GM21723 (cell line): ENCODE data around the gene INTS15.
"Not testable (repeated sequence)": the region's sequence is repeated elsewhere in the genome, so short reads cannot be mapped to it uniquely, and the experiment has no call there.

Experiments used
- ATAC-seq: cut with Tn5 transposase; IDR thresholded peaks from one replicate; pipeline ENCODE4 v1.9.1; 2021; ENCODE audit warnings: mild to moderate bottlenecking, moderate library complexity; ENCODE audit not compliant: unreplicated experiment

The INTS15 gene

DNA sequence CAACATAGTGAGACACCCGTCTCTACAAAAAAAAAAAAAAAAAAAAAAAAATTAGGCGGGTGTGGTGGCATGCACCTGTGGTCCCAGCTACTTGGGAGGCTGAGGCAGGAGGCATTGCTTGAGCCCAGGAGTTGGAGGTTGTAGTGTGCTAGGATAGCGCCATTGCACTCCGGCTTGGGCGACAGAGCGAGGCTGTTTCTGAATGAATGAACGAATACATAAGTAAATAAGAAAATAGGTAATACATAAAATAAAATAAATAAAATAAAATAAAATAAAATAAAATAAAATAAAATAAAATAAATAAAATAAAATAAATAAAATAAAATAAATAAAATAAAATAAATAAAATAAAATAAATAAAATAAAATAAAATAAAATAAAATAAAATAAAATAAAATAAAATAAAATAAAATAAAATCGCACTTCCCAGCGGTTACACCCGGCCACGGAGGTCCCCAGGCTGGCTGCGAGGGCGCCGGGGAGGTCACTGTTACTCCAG, 12.9 kb upstream of the INTS15 start:
- not testable (repeated sequence) for ATAC-seq

DNA sequence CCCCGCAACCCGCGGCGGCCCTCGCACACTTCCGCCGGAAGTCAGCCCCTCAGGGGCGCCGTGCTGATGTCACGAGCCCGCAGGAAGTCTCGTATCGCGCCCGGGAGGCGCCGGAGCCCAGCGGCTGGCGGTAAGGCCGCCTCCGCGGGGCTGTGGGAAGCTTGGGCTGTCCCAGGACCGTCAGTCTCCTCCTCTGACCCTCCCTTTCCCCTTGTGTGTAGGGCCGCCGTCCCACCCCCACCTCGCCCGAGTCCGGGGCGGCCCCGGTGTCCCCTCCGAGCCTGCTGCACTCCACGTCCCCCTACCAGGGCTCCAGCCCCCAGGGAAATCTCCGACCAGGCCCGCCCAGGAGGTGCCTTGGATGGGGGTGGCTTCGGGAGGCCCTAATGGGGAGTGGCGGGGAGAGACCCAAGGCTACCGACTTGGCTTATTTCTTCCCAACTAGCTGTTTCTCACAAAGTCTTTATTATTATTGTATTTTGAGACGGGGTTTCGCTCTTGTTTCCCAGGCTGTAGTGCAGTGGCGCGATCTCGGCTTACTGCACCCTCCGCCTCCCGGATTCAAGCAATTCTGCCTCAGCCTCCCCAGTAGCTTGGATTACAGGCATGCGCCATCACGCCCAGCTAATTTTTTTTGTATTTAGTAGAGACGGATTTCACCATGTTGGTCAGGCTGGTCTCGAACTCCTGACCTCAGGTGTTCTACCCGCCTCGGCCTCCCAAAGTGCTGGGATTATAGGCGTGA, 12.3 kb upstream of the INTS15 start, which contains the start of gene ZDHHC4:
Gene ZDHHC4 (plus strand): TSS at position 86 of the 745 bp plus-strand sequence. CDS start 3,108 bp downstream, outside the sequence.
- ATAC-seq = peak; percentile 95

DNA sequence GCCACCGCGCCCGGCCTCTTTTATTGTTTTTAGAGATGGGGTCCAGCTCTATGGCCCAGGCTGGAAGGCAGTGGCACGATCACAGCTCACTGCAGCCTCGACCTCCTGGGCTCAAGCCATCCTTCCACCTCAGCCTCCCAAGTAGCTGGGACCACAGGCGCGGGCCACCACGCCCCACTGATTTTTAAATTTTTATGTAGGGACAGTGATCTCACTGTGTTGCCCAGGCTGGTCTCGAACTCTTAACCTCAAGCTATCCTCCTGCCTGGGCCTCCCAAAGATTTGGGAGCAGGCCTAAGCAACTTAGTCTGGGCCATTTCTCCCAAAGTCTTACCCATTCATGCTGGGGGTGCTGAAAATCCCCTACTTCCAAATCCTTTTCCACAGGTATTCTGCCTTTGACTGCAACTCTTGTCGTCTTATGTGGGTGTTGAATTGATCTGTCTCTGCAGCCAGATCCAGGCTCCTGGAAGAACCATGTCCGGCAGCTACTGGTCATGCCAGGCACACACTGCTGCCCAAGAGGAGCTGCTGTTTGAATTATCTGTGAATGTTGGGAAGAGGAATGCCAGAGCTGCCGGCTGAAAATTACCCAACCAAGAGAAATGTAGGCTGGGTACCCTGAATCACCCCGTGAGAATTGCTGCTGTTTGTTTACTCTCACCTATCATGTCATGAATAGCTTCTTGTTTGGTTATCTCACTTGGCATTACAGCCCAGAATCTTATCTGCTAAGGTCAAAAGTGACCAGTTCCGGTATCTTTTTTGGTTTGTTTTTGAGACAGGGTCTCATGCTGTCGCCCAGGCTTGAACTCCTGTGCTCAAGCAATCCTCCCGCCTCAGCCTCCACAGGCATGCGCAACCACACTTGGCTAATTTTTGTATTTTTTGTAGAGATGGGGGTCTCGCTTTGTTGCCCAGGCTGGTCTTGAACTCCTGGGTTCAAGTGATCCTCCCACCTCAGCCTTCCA, 11.4 kb upstream of the INTS15 start:
- no peak for ATAC-seq

DNA sequence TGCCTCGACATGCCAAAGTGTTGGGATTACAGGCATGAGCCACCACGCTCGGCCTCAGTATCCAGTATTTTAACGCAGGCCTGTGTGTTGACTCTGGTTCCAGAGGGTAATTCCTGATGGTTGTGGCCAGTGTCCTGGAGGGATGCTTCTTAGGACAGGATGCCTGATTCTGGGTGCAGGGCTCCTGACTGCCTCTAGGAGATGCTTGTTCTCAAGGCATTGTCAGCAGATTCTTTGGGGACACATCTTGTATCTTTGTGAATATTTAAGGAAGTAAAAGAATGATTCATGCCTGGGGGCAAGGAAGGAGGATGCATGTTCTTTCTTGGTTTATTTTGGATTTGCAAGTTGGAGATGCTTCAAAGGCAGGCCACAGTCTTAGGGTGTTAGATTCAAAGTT, 10.4 kb upstream of the INTS15 start:
- ATAC-seq = no peak

DNA sequence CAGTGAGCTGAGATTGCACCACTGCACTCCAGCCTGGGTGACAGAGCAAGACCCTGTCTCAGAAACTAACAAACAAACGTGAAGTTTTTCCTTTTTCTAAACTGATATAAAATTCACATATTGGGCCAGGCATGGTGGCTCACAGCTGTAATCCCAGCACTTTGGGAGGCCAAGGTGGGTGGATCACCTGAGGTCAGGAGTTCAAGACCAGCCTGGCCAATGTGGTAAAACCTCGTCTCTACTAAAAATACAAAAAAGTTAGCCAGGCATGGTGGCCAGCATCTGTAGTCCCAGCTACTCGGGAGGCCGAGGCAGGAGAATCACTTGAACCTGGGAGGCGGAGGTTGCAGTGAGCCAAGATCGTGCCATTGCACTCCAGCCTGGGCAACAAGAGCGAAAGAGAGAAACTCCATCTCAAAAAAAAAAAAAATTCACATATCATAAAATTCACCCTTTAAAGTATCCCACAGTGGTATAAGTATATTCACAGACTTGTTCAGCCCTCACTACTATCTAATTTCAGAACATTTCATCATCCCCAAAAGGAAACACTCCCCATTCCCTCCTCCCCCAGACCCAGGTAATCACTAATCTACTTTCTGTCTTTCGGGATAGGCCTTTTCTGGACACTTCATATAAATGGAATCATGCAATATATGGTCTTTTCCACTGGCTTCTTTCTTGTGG, 3.9 kb upstream of the INTS15 start:
- not testable (repeated sequence) for ATAC-seq

DNA sequence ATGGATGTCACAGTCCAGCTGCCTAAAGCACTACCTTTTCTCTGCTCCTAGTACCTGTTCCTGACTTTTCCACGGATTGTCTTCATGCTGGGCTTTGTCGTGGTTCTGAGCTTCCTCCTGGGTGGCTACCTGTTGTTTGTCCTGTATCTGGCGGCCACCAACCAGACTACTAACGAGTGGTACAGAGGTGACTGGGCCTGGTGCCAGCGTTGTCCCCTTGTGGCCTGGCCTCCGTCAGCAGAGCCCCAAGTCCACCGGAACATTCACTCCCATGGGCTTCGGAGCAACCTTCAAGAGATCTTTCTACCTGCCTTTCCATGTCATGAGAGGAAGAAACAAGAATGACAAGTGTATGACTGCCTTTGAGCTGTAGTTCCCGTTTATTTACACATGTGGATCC, 1.3 kb upstream of the INTS15 start:
- ATAC-seq = no peak

DNA sequence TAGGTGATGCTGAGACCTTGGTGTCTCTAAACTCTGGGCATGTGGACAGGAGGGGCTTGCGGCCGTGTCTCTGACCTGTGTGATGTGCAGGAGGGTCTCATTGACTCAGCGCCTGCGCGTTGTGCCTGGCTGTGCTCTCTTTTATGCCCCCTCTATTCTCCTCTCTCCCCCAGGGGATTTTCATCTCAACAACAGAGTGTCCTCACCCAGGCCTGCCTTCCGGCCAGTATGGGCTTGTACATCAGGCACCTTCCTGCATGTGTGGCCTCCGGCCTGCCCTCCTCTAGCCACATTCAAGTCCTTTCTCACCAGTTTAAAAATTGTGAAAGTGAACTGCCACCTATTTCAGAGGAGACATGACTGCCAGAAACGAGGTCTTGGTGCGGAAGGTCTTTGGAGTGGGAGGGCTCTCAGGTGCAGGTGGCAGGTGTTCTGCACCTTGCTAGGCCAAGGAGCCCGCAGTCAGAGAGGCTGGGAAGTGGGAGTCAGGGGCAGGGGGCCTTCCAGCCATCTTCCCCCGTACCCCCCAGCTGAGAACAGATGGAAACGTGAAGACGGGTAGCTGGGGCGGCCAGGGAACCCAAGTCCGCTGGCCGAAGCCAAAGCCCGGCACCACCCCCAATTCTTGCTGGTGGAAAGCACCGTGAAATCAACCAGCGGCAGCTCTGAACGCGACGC, 531 bp upstream of the INTS15 start:
- peak; percentile 1 for ATAC-seq

DNA sequence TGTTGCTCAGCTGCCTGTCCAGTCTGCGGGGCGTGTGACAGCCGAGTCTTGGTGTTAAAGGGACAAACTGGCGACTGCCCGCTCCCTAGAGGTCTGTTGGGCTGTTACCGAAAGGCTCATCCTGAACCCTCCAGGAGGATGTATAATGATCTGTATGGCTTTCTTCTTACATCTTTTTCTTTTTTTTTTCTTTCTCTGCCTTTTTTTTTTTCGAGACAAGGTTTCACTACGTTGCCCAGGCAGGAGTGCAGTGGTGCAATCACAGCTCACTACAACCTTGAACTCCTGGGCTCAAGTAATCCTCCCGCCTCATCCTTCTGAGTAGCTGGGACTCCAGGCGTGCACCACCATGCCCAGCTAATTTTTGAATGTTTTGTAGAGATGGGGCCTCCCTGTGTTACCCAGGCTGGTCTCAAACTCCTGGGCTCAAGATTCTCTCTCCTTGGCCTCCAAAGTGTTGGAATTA, 857 bp downstream of the INTS15 start:
- no peak for ATAC-seq

DNA sequence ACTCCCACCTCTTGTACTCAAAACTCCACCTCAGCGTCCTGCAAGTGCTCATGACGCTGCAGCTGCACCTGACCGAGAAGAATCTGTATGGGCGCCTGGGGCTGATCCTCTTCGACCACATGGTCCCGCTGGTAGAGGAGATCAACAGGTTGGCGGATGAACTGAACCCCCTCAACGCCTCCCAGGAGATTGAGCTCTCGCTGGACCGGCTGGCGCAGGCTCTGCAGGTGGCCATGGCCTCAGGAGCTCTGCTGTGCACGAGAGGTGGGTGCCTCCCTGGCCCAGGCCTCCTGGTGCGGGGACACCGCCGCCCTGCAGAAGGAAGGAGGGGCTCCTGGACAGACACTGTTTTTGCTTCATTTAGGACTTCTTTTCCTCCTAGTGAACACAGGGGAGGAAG, 10.3 kb downstream of the INTS15 start:
- no peak for ATAC-seq

DNA sequence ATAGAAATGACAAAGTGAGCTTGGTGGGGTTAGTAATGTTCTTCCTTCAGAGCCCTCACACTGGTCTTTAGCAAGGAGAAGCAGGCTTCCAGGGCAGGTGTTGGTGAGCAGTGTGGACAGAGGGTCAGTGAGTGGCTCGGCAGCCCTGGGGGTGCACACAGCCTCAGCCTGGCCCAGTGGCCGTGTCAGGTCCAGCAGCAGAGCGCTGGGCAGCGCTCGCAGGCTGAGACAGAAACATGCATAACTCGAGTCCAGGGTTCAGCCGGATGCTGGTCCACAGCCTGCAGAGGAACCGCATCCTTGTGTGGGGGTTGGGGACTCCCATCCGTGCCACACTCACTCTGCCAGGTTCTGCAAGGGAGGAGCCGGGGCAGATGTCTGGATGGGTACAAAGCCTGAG, 14.6 kb downstream of the INTS15 start:
- ATAC-seq = no peak

DNA sequence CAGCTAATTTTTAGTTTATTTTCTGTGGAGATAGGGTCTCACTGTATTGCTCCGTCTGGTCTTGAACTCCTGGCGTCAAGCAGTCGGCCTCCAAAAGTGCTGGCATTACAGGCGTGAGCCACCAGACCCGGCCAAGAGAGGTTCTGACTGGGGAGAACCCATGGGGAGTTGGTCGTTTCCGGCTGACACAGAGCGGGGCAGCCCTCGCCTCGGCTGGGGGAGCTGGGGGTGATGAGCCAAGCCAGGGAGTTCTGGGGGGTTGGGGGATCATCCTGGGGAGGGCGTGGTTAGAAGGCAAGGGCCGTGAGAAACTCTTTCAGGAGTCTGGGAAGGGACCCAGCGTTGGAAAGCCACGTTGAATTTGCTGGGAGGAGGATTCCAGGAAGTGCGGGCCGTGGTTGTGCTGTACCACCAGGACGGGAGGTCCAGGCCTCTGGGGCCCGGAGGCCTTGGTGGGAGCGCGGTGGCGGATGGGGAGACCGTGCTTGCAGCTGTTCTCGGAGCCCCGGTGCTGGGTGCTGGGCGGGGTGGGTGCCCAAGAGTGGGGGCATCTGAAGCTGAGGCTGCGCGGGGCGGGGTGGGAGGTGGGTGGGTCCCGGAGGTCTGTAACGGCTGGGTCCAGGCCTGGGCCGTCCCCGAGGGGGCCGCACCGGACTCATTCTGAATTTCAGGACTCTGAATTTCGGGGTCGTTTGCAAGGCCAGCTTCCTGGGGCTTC, 17.2 kb downstream of the INTS15 start:
- ATAC-seq = no peak

DNA sequence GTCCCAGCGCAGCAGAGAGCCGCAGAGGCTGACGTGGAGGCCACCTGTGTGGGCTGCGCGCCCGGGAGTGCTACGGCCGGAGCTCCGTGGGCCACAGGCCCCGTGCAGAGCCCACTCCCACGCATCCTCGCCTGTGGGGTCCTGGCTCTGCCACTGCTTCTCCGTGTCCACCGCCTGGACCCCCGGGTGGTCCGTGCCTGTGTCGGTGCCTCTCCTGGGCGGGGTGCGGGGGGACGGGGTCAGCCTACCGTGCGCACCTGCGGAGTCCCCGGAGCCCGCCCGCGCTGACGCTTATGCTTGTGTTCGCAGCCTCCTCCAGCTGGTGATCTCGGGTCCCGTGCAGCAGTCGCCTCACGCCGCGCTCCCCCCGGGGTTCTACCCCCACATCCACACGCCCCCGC, 17.8 kb downstream of the INTS15 start:
- no peak for ATAC-seq

DNA sequence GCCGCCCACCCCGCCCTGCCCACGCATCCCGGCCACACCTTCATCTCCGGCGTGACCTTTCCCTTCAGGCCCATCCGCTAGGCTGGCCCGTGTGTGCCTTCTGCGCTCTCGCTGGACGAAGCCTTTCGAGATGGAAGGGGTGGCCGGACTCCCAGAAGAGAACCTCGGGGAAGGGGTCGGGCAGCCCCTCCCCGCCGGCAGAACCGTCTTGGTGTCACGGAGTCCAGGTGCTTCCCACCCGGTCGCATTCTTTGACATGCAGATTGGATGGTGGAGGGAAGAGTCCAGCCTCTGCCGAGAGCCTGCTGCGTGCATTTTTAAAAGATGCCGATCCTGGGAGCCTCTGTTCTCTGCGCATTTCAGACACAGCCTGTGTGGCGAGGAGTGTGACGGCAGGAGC, 18.3 kb downstream of the INTS15 start:
- no peak for ATAC-seq

DNA sequence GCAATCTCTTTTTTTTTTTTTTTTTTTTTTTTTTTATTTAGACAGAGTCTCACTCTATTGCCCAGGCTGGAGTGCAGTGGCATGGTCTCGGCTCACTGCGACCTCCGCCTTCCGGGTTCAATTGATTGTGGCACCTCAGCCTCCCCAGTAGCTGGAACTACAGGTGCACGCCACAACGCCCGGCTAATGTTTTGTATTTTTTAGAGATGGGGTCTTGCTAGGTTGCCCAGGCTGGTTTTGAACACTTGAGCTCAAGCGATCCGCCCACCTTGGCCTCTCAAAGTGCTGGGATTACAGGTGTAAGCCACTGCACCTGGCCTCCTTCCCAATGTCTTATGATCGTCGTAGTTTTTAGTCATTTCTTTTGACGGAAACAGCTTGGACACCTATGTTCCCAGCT, 19.0 kb downstream of the INTS15 start:
- no peak for ATAC-seq

DNA sequence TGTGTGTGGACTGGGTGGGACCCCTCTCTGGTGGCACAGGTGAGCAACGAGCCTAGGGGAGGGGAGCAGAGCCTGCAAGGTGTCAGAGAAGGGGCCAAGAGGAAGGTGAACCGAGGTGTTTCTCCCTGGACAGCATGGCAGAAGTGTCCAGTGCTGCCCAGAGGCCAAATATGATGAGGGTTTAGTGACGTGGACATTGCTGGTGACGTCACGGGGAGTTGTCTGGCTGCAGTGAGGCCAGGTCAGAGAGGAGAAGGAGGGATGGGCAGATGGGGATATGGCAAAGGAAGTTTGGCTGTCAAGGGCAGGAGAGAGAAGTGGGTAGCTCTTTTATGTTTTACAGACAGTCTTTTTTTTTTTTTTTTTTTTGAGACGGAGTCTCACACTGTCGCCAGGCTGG, 23.0 kb downstream of the INTS15 start:
- ATAC-seq = no peak

DNA sequence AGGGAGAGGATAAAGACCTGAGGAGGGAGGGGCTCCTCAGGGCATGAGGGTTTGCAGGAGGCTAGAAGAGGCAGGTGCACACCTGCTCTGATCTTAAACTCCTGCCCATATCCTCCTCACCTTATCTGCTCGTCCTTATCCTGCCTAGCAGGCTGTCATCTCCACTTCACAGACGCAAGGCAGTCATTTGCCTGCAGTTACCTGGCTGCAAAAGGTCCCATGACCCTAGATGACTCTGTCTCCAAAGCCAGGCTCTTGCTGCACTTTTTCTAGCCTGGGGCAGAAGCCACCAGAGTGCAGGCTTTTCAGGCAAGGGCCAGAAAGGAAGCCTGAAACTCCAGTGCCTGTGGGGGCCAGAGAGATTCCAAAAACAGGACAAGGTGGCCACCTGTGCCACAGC, 23.9 kb downstream of the INTS15 start:
- no peak for ATAC-seq

DNA sequence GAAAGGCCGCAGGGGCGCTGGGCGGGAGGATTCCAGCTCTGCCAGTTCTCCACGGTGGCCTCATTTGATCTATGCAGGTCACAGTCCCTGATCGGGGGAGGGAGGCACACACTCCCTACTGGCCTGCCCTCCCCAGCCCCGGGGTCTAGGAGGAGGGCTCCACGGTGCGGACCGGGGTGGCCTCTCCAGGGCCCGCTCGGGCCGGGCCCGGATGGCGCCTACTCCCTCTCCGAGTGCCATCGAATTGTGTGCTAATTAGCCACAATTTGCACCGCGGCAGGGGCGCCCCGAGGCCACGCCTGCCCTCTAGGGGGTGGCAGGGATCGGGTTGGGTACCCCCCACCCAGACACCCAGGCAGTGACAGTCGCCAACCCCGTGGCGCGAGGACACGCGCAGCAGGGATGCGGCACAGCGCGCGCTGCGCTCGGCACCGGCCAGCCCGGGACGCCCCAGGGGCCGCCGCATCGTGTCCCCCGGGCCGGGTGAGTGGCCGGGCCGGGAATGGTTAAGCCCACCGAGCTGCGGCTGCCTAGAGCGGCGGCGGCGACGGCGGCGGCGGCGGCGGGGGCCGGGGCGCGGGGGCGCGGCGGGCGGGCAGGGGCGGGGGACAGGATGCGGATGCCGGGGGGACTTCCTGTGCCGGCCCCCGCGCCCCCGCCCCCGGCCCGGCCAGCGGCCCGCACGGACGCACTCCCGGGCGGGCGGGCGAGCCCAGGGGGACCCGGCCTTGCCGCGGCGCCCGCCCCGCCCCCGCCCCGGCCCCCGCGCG, 25.3 kb downstream of the INTS15 start, which contains the start of gene ZNF853:
Gene ZNF853 (plus strand): TSS at position 658 of the 770 bp plus-strand sequence. CDS start 565 bp downstream, outside the sequence.
- no peak for ATAC-seq

DNA sequence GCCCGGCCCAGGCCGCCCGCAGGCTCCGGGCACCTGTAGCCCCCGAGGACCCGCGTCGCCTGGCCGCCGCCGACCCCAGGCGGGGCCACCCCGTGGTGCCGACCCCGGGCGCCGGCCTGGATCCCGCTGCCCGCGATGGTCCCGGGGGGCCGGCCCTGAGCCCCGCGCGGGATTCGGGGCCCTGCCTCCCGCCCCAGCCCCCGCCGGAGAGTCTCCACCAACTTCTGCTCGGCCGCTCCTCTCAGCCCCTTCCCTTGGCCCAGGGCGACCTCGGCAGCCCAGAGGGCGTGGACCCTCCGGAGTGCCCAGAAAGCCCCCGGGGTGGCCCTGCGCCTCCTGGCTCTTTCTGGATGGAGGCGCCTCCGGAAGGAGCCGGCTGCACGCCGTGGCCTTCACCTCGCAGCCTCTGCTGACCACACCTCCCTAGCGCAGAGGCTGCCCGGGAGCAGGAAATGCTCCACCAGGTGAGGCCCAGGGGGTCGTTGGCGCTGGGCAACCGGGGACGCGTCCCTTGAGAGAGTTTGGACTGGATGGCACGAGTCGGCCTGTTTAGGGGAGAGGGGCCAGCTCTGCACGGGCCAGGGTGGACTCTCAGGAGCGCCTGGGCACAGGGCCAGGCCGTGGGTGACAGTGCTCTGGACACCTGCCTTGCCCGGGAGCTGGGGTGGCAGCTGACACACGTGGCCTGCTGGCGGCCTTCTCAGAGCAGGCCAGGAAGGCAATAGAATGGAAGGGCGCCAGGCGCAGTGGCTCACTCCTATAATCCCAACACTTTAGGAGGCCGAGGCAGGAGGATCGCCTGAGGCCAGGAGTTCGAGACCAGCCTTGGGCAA, 26.1 kb downstream of the INTS15 start:
- no peak for ATAC-seq
